Activated CD4-positive, alpha-beta T cell treated with anti-CD3 and anti-CD28 coated beads for 48 hours (primary cell): Measurements from ENCODE around the gene PAXIP1.

Source experiments
- DNase-seq: peaks from one replicate; pipeline ENCODE4 v3.0.0-alpha.2; 2020

PAXIP1 gene

DNA sequence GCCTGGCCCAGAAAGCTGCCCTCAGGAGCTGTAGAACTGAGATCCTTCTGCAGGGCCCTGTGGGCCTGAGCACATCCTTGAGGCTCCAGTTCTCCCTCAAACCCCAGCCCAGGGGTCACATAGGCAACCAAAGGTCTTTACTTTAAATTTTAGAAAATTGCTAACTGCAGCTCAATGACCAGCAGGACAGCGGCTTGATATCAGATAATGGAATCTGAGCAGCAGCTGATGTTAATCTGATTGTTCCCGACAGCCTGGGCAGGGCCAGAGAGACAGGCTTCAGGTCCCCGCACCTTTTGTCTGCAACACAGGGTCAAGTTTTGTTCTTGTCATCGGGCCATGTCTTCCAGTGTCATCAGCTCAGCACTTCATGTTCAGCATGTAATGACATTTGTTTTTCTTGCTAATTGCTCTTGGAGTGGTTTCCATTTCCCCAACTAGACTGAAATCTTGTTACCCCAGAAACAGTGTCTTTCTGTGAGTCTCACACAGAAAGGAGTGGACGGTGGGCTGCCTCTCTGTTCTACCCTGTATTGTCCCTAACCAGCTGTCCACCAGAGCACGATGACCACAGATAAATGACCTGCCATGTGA, 91.0 kb downstream of the PAXIP1 start:
- DNase-seq, result no peak

DNA sequence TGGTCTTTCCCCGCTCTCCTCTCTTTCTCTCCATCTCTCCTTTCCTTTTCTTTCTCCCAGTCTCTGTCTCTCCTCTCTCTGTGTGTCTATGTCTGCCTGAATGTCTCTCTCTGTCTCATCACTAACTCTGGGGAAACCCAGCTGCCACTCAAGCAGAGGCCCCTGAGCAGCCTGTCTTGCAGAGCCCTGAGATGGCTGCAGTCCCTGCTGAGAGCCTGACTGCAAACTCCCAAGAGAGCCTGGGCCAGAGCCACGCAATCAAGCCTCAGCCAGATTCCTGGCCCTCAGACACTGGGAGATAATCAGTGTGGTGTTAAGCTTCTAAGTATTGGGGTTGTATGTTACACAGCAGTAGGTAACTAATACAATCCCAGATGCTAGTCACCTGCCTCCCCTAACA, 91.5 kb downstream of the PAXIP1 start:
- DNase-seq, result no peak

DNA sequence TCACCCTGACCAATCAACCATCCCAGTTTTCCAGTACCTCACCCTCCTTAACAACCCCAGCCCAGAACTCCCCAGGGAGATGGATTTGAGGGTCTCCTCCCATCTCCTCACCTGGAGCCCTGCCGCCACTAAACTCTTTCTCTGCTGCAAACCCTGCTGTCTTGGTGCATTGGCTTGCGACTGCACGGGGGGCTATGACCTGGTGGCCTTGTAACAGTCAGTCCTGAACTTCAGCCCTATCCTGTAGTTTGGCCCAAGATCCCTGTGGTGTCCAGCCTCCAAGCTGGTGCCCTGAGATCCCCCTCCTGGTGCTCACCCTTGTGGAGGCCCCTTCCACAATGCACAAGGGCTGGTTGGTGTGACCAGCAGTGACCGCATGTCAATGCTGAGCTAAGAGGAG, 91.9 kb downstream of the PAXIP1 start:
- DNase-seq, result no peak

DNA sequence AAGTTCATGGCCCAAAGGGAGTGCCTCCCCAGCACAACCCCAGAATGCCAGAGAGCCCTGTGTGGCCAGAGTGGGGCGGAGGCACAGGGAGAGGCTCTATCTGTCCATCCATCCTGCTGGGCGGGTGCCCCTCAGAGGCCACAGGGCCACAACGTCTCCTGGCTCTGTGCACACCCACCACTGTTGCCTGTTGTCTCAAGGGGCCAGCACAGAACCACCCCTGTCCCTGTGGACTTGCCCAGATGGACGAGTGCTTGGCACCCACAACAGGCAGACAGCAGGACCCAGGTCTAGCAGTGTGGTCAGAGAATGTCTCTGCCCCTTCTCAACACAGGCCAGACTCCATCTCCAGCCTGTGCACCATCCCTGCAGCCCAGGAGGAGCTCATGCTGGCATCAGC, 92.8 kb downstream of the PAXIP1 start:
- DNase-seq, result no peak

DNA sequence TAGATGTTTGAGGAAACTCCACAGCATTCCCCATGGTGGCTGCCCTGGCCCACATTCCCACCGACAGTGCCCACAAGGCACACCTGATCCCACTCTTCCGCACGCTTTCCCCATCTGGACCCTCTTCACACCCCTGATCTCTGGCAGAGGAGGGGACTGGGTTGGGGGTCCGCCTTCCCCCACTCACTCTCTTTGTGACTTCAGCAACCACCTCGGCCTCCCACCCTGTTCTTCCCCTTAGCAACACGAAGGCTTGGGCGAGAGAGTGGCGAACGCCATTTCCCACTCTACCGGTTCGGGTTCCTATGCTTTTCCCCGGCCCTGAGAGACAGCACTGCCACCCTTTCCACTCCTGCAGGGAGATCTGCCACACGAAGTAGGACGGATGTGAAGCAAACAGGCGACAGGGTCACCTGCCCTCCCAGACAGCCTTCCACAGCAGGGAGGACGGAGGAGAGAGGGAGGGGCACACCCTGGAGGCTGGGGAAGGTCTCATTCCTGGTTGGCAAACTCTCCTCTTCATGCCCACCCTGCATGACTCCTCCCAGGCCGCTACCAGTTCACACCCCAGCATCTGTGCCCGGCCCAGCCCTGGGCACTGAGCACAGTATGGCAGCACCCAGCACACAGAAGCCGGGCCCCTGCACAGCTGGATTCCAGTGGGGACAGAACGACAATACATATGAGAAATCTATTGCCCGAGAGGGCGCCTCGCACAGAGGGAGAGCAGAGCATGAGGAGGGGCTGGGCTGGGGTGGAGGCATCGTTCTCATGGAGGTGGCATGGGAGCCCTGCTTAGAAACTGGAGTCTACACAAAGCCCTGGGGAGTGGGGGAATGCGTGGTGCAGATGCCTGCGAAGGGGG, 93.5 kb downstream of the PAXIP1 start:
- no peak for DNase-seq

DNA sequence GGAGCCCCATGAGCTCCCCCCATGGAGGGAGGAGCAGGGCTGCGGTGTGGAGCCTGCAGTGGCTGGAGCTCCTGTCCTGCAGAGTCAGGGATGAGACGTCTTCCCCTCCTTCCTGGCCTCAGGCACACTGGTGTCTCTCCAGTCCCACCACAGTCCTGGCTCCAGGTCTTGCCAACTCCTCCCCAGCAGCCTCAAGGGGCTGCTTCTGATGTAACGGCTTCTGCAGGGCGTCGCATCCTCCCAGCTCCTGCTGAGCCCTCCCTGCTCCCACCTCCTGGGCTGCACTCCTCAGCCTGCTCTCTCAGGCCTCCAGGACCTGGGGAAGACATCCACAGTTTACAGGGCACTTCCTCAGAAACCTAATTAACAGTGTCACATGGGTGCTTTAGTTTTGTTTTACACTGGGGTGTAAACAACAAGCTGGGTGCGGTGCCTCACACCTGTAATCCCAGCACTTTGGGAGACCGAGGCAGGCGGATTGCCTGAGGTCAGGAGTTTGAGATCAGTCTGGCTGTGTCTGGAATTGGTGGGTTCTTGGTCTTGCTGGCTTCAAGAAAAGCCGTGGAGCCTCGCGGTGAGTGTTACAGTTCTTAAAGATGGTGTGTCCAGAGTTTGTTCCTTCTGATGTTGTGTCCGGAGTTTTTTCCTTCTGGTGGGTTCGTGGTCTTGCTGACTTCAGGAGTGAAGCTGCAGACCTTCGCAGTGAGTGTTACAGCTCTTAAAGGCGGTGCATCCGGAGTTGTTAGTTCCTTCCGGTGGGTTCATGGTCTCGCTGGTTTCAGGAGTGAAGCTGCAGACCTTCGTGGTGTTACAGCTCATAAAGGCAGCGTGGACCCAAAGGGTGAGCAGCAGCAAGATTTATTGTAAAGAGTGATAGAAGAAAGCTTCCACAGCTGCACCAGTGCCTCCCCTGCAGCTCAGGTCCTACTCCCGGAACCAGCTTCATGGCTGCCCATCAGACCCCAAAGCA, 95.0 kb downstream of the PAXIP1 start:
- no peak for DNase-seq

DNA sequence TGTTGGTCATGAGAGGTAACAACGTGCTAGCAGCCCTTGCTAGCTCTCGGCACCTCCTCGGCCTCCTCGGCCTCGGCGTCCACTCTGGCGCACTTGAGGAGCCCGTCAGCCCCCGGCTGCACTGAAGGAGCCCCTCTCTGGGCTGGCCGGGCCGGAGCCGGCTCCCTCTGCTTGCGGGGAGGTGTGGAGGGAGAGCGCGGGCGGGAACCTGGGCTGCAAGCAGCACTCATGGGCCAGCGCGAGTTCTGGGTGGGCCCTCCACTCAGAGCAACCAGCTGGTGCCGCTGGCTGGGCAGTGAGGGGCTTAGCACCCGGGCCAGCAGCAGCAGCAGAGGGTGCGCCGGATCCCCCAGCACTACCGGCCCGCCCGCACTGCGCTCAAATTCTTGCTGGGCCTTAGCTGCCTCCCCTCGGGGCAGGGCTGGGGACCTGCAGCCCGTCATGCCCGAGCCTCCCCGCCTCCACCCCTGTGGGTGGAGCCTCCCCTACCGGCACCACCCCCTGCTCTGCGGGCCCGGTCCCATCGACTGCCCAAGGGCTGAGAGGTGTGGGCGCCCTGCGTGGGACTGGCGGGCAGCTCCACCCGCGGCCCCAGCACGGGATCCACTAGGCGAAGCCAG, 96.1 kb downstream of the PAXIP1 start:
- no peak for DNase-seq

DNA sequence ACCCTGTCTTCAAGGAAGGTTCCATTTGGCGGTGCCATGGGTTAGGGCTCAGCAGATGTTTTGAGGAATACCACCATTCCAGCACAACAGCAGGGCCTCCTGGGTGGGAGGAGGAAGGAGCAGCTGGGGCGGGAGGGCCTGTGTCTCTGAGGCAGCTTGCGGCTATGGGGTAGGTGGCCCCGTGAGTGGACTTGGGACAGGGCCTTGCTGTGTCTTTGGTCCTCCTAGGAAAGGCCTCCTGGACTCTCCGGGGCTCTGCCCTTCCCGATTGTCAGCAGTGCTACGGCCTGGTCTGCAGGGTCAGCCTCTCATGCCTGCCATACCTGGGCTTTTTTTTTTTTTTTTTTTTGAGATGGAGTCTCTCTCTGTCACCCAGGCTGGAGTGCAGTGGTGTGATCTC, 96.7 kb downstream of the PAXIP1 start:
- no peak for DNase-seq

DNA sequence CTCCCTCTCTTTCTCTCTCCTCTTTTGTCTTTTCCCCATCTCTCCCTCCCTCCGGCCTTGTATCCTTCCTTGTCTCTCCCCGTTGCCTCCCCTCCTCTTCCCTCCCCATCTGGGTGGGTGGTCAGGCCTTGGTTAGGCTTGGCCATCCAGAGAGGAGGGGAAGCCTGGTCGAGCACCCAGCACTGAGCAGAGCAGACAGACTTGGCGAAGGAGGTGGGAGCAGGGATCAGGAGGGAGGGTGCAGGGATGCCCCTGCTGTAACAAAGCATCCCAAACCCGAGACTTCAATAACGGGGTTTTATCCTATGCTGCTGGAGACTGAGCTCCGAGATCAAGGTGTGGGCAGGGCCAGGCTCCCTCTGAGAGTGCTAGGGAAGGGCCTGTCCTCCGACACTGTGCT, 97.3 kb downstream of the PAXIP1 start:
- DNase-seq, result no peak

DNA sequence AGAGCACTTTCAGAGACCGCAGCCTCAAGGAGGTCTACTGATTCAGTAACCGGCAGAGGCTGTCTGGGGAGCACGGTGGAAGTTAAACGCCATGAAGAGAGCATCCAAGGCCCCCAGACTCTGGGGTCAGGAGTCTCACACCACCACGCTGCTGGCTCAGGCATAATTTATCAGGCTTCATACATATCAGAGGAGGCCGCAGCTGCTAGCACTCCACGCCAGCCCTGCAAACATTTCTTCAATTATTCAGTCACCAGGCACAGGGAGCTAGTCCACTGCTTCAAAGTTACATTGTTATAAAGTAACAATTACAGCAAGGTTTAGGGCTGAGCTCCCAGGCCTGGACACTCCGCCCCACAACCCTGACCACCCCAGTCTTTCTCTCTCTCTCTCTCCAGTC, 97.8 kb downstream of the PAXIP1 start:
- DNase-seq, result no peak

DNA sequence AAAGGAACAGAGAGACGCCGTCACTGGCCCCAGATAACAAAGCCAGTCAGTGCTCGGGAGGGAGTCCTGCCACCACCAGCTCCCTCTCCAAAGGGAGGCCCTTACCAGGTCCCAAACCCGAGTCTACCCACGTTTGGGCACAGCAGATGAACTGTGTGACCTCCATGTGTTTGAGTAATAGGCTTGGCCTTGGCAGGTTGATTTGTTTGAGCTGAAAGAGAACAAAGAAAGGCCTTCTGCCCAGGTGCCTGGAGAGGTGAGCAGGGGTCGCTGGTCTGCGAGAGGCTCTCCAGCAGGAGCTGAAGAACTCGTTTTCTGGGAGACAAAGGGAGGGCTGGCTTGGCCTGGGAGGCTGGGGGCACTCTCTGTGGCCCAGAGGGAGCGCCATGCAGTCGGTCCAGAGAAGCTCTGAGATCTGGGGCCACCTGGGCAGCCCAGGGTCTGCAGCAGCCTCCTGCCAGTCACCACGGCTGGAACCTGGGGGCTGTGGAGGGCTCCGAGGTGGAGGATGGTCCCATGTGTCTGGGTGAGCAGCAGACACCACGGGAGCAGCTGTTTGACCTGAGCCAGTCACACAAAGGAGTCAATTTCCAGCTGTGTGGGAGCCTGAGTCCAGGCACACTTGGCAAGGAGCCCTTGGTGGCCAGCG, 99.7 kb downstream of the PAXIP1 start:
- no peak for DNase-seq

DNA sequence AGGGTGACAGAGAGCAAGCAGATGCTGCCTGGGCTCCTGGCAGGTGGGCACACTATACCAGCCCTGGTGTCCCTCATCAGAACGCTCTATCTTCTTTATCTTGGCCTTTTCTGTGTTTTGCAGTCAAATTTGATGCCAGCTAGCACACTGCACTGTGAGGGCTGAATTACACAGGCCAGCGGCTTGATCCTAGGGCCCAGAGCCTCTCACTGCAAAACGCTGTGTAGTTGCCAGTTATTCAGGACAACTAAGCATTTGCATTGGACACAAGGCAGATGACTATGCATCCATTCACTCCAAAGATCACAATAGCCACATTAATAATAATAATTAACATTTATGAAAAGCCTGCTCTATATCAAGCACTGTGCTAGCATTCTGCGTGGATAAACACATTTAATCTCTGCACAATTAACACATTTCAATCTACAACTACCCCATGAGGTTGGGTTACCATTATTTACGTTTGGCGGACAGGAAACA, 100.3 kb downstream of the PAXIP1 start:
- no peak for DNase-seq

DNA sequence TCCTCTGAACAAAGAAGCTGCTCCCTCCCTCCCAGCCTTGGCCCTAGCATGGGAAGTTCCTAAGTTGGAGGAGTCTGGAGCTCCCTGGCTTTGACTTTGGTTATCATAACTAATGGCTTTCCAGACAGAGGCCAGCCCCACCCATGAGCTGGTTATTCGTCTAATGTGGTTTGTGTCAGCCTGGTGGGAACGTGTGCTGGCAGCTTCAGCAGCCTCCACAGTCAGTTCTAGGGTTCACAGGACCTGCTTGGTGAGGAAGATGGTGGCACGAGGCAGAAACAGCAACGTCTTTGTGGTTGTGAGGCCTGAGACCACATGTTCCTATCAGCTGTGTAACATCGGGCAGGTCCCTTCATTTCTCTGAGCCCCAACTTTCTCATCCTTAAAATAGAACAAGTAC, 103.1 kb downstream of the PAXIP1 start:
- DNase-seq, result no peak

DNA sequence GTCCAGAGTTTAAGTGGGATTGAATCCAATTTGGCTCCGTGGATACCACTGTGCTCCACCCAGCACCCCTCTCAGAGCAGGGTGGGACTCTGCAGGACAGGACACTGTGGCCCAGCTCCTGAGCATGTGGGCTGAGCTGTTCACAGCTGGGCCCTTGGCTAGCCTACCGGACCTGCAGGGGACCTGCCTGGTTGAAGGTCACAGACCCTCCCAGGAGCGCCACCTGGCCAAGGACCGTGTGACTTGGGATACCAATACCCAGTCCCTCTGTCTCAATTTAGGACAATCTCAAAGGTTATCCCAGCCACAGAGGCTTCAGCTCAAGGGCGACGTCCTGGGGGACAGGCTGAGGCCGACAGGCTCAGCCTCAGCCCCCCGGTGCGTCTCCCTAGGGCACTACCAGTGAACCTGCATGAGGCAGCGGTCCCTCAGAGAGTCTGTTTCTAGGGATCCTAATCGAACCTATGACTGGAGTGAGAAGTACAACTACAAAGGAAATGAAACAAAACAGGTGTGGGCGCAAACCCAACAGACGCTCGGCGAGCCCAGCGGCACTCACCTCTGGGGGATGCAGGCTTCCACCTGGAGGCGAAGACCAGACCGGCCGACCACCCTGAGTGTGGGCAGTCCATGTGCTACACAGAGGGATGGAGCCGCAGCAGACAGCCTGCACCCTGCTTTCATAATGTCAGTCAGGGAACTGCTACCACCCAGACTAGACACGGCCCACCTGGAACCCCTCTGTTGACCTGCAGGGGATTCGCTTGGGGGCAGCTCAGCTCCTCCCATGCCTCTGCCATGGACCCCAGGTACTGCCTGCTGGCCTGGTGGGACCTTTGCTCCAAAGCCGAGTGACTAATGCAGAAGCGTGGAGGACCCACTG, 103.7 kb downstream of the PAXIP1 start:
- DNase-seq, result no peak

DNA sequence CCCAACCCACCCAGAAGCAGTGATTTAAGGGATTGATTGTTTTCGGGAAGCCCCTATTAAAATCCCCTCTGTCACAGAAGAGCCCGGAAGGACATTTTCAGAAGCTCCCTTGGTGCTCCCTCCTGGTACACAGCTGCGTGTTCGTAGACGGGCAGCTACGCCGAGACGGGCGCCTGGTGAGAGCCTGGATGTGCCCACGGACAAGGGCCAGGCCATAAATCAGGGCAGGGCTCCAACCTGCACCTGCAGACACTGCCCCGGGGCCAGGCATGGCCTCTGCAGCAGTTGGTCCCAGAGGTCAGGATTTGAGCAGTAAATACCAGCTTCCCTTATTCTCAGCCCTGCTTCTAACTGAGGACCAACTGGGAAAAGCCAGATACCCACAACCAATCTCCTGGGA, 106.8 kb downstream of the PAXIP1 start:
- no peak for DNase-seq
